Stimulated activated CD4-positive, alpha-beta T cell treated with anti-CD3 and anti-CD28 coated beads, Interleukin-1b, Interleukin-23, amount 100 ng/mL, for 24 hours (primary cell): ENCODE results near the gene DSCAML1.

Source experiments
- DNase-seq, 4 experiments: peaks; one replicate each; pipeline ENCODE4 v3.0.0-alpha.2; 2020; ENCODE audit warnings: low read depth in 4 of 4, low spot score in 1 of 4

Gene DSCAML1

DNA sequence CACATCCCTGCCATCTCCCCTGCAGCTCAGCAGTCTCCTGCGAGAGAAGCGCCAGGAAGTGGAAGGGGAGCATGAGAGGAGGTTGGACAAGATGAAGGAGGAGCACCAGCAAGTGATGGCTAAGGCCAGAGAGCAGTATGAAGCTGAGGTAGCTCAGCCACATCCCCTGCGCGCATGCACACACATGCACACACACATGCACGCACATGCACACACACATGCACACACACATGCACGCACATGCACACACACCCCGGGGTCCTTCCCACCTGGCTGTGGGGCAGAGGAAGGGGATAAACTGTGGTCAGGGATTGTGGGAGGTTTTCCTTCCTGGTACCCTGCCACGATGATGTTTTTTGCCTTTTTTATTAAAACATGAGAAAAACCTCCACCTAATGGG, 404.0 kb downstream of the DSCAML1 start:
- DNase-seq: no peak

DNA sequence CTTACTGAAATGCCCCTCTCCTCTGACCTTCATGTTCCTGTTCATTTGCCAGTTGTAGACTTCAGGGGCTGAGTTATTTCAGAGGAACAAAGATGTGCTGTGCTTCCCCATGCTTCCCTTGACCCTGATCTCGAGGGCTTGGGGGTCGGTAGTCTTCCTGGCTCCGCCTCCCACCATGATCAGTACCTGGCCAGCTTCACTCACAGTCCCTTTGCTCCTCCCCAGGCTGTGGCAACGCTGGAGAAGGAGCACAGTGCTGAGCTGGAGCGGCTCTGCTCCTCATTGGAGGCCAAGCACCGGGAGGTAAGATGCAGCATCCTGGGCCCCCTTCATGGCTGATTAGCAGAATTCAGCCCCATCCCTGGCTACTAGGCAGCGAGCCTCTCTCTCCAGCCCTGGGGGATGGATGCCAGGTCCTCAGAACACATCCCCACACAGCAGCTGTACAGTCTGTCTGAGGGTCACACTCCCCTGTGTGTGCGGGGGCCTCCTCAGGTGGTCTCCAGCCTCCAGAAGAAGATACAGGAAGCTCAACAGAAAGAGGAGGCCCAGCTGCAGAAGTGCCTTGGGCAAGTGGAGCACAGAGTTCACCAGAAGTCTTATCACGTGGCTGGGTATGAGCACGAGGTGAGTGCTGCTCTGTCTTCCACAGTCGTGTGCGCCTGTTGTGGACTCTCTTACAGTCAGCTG, 404.9 kb downstream of the DSCAML1 start:
- DNase-seq: no peak

DNA sequence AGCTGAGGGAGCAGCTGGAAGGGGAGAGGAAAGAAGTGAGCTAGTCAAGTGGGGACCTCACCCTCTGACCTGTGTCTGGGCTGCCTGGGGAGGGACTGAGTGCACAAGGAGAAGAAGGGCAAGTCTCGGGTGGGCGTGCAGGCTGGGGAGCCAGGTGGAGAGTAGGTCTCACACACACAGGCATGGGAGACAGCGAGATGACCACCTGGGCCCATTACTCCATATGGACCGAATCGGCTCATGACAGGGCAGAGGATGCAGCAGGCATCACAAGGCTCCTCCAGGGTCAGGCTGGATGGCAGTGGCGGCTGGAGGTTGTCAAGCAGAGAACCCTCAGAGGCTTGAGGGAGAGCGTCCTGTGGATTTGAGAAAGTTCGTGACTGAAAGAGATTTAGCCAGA, 405.8 kb downstream of the DSCAML1 start:
- DNase-seq: no peak

GRCh38 chr11:117390743-117391142, 406.3 kb downstream of the DSCAML1 start:
- DNase-seq: no peak

- DNase-seq: no peak
Measured at GRCh38 chr11:117387992-117388755, 408.8 kb downstream of the DSCAML1 start.

DNA sequence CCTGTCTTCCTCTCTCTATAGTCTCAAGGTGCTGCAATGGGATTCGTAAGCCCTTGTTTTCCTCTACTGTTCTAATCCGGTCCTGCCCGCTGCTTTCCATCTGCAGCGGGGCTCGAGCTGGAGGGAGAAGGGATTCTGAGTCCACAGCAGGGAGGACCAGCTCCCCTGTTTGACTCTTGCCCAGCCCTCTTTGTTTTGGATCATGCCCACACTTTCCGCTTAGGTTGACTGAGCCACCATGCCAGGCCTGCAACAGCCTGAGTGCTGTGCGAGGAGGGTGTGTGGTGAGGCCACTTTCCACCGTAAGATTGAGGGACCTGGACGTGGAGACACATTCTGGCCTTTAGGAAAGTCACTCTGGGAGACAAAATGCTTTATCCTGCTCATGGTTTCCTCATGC, 411.1 kb downstream of the DSCAML1 start:
- DNase-seq: no peak

- no peak for DNase-seq
Measured at GRCh38 chr11:117385471-117385870, 411.5 kb downstream of the DSCAML1 start.

GRCh38 chr11:117384045-117384444, 413.0 kb downstream of the DSCAML1 start:
- no peak for DNase-seq

GRCh38 chr11:117382746-117383145, 414.3 kb downstream of the DSCAML1 start:
- no peak for DNase-seq

DNA sequence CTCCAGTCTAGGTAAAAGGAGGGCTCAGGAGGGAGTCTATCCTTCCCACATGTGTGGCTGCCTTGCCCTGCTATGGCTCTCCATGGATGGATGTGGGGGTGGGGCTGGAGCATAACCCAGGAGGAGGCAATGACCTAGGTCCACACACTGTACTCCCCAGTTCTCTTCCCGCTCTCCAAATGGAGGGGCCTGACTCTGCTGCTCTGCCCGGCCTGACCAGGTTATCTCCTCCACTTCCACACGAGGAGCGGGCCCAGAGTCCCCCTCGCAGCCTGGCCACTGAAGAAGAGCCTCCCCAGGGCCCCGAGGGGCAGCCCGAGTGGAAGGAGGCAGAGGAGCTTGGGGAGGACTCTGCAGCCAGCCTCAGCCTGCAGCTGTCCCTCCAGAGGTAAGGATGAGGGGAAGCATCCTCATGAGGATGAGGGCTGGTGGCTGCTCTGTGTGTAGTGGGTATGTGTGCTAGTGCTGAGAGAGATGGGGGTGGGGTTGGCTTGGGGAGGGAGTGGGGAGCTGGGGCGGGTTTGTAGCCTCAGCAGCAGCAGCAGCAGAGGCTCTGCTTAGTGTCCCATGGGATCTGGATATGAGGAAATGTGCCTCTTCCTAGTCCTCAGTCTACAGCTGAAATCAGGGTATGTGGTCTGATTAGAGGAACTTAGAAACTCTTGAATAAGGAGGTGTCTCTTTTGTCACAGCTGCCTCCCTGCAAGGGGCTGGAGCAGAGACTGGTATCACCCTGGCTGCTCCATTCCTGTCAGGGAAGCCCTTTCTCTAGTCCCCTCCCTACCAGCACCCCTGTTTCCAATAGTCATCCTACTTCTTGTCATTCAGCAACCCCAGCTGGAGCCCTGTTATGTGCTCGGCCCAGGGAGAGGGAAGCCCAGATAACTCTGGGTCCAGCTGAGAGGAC, 415.3 kb downstream of the DSCAML1 start:
- no peak for DNase-seq

GRCh38 chr11:117380676-117381075, 416.3 kb downstream of the DSCAML1 start:
- no peak for DNase-seq

DNA sequence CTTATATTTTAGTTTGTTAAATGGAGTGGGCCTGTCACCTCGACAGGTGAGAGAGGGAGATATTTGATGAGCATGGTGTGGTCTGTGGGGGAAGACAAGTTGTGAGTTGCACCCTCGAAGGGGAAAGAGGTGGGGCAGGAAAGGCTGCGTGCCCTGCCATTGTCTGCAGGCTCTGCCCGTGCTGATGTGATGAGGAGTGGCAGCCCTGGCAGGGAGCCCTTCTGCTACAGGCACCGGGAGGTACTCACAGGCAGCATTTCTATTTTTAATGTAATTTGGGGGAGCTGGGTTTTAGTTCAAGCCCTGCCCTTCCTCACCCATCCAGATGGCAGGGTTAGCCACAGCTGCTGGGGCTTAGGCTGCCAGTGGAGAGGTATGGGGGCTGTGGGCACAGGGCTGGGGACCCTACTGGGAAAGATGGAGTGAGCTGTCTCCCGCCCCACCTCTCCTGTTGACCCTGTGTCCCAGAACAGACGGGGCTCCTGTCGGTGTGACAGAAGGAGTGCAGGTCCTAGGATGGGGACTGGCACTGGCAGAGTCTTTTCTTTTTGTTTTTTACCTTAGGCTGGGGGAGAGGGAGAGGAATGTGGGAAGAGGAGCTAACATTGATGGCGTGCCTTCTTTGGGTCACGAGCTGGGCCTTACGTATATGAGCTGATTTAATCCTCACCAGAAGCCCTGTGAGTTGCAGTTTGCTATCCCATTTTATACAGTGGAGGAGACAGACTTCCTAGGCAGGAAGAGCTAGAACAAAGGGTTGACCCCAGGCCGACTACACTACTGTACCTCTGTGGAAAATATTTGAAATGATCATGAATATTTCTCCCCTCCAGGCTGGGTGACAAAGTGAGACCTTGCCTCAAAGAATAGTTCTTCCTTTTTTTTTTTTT, 417.8 kb downstream of the DSCAML1 start:
- no peak for DNase-seq
